ENCODE data around the gene PCBP2. TPM values are rescaled to one million over a fixed set of nuclear protein-coding genes. Genes with fewer than 3 reads are reported as not detected.

The PCBP2 gene
- polyA plus RNA-seq, 3 donors = 428 to 505 (median 439) TPM

- 77 to 83% (median 82%) methylated on average over 5 of the region's 5 CpGs for WGBS, 3 donors
- H3K27ac ChIP-seq (ENCODE audit: low read depth, low read length) = no peak overlapping the region
Observed at GRCh38 chr12:53518381-53518780, 66.5 kb downstream of the PCBP2 start.

GRCh38 chr12:53523131-53523530 lies 71.2 kb downstream of the PCBP2 start:
- H3K27ac ChIP-seq (ENCODE audit: low read depth, low read length) = no peak overlapping the region
- 93 to 96% (median 95%) methylated on average over 3 of the region's 3 CpGs for WGBS, 3 donors

DNA sequence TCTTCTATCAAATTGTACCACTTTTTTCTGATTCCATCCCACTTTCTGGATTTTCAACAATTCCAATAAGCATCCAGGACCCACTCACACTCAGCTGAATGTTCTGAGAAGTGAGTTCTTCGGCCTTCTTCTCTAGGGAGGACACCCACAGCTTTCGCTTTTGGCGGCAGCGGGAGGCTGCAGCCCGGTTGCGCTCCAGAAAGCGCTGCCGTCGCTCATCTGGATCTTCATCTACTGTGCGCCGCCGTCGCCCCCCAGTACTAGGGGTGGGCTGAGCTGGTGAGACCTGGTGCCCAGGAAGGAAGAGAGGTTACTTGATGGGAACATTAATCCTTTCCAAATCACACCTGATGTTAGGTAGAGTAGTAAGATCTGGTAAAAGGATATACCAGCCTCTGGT lies 72.6 kb downstream of the PCBP2 start:
- 95 to 96% (median 95%) methylated on average over 13 of the region's 13 CpGs for WGBS, 3 donors
- H3K27ac ChIP-seq (ENCODE audit: low read depth, low read length) = no peak overlapping the region

DNA sequence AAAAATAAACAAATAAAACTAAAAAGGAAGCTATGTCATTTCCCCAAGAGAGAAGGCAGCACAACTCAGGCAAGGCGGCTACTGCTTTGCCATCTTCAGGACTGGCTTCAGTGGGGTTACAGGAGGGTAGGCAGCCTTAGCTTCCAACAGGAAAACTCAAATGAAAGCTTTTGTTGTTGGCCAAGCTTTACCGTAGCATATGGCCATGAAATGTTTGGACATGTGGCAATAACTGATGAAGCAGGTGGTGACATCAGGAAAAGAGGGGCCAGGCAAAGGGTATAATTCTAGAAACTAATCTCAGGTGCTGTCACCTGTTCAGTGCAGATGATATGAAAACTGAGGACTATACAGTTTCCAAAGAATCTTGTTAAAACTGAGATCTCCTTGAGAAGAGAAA lies 78.2 kb downstream of the PCBP2 start:
- WGBS, 3 donors = 83 to 88% (median 86%) methylated on average over 2 of the region's 2 CpGs
- no peak overlapping the region for H3K27ac ChIP-seq (ENCODE audit: low read depth, low read length)

Other genes starting within 250 kb of the PCBP2 start
- gene ITGB7, start 244.9 kb upstream of the PCBP2 start, polyA plus RNA-seq = 1 to 10 TPM; 1.9 to 3.0 (median 2.3) TPM
- gene RARG, start 219.9 kb upstream of the PCBP2 start, polyA plus RNA-seq = 10 to 100 TPM in 1 of 3 donors, 1 to 10 TPM in 2; 4.5 to 31.0 (median 9.4) TPM
- gene ESPL1, start 183.8 kb upstream of the PCBP2 start, polyA plus RNA-seq = under 1 TPM; 0.08 to 0.55 (median 0.45) TPM
- gene PFDN5, start 156.6 kb upstream of the PCBP2 start, polyA plus RNA-seq = 1,000 to 10,000 TPM in 1 of 3 donors, 100 to 1,000 TPM in 2; 478 to 1,510 (median 796) TPM
- 10 to 100 TPM; 56.1 to 77.2 (median 56.9) TPM for gene MYG1, start 152.4 kb upstream of the PCBP2 start, polyA plus RNA-seq
- gene AAAS, start 130.5 kb upstream of the PCBP2 start, polyA plus RNA-seq = 10 to 100 TPM; 29.4 to 34.1 (median 33.6) TPM
- gene SP7, start 115.7 kb upstream of the PCBP2 start, polyA plus RNA-seq = not detected
- 10 to 100 TPM; 13.5 to 24.2 (median 14.6) TPM for gene SP1, start 71.9 kb upstream of the PCBP2 start, polyA plus RNA-seq
- gene AMHR2, start 28.2 kb upstream of the PCBP2 start, polyA plus RNA-seq = 1 to 10 TPM in 1 of 3 donors, under 1 TPM in 2; 0.10 to 1.6 (median 0.67) TPM
- 100 to 1,000 TPM in 2 of 3 donors, 10 to 100 TPM in 1; 82.1 to 179 (median 162) TPM for gene PRR13, start 10.4 kb upstream of the PCBP2 start, polyA plus RNA-seq
- gene MAP3K12, start 47.4 kb downstream of the PCBP2 start, polyA plus RNA-seq = 10 to 100 TPM in 1 of 3 donors, 1 to 10 TPM in 2; 4.6 to 23.1 (median 8.6) TPM
- 10 to 100 TPM; 19.0 to 28.0 (median 19.7) TPM for gene TARBP2, start 49.2 kb downstream of the PCBP2 start, polyA plus RNA-seq
- gene NPFF, start 55.4 kb downstream of the PCBP2 start, polyA plus RNA-seq = 1 to 10 TPM in 1 of 3 donors, under 1 TPM in 1, not detected in 1; 0.21 to 2.6 TPM
- 10 to 100 TPM in 2 of 3 donors, 1 to 10 TPM in 1; 9.5 to 35.0 (median 25.7) TPM for gene ATF7, start 174.3 kb downstream of the PCBP2 start, polyA plus RNA-seq
- 100 to 1,000 TPM; 273 to 423 (median 415) TPM for gene ATP5MC2, start 224.0 kb downstream of the PCBP2 start, polyA plus RNA-seq

Measured in adipose tissue (tissue), 3 donors.